Neural crest cell (in vitro differentiated cells): Measurements from ENCODE around the gene RER1. TPM values are rescaled to one million over a fixed set of nuclear protein-coding genes. Genes with fewer than 3 reads are reported as not detected.

Experiments
- DNase-seq: peaks from one replicate; pipeline ENCODE4 v3.0.0; 2021; ENCODE audit warnings: low read depth, mixed read lengths, low spot score
- H3K27ac Mint-ChIP-seq: one replicate; pipeline ENCODE4 v1.8.0; 2021; ENCODE audit warnings: mild to moderate bottlenecking, mixed read lengths; ENCODE audit not compliant: unreplicated experiment
- H3K27me3 Mint-ChIP-seq: 2 replicates; pipeline ENCODE4 v1.8.0; 2021; ENCODE audit warnings: low read depth, mild to moderate bottlenecking, mixed read lengths
- H3K36me3 Mint-ChIP-seq: 2 replicates; pipeline ENCODE4 v1.8.0; 2021; ENCODE audit warnings: low read depth, mild to moderate bottlenecking, mixed read lengths
- H3K4me1 Mint-ChIP-seq: 2 replicates; pipeline ENCODE4 v1.8.0; 2021; ENCODE audit warnings: mixed read lengths
- H3K4me3 Mint-ChIP-seq: one replicate; pipeline ENCODE4 v1.8.0; 2021; ENCODE audit warnings: mild to moderate bottlenecking, mixed read lengths
- H3K9me3 Mint-ChIP-seq: 2 replicates; pipeline ENCODE4 v1.8.0; 2021; ENCODE audit warnings: mixed read lengths
- CTCF ChIP-seq: fragments of 200-600 bp; sonication (generic); conservative IDR thresholded peaks from 2 replicates; pipeline ENCODE4 v1.5.0; 2021; ENCODE audit warnings: antibody characterized with exemption, mild to moderate bottlenecking
- total RNA-seq: library from RNA; stranded (reverse); gene quantifications from 2 replicates; pipeline ENCODE4 v1.2.1, GENCODE V29; 2021

The RER1 gene
- total RNA-seq, 1 donor from 2014 or later, result 108 TPM

GRCh38 chr1:2443277-2444137, 51.9 kb downstream of the RER1 start:
- H3K4me3 Mint-ChIP-seq, result no peak overlapping the region
- H3K4me1 Mint-ChIP-seq, result peaks cover 10% of the 10 kb centered on the region

GRCh38 chr1:2444138-2444591, 52.5 kb downstream of the RER1 start:
- Mint-ChIP-seq H3K27ac (no peak overlapping the region), H3K4me1 (peaks cover 10% of the 10 kb centered on the region), H3K4me3 (no peak overlapping the region), H3K27me3 (peaks cover 30% of the 10 kb centered on the region), H3K9me3 (no peaks in the 10 kb centered on the region), H3K36me3 (no peaks in the 10 kb centered on the region)
- TF ChIP-seq CTCF, result no peak
- no peak for DNase-seq

More at GRCh38 chr1:2443277-2444137, 51.9 kb downstream of the RER1 start:
- Mint-ChIP-seq H3K27ac (no peak overlapping the region), H3K9me3 (no peaks in the 10 kb centered on the region), H3K36me3 (no peaks in the 10 kb centered on the region), H3K27me3 (peaks cover 30% of the 10 kb centered on the region)
- DNase-seq, result peak; percentile 41
- TF ChIP-seq CTCF, result peak; percentile 43

- peak overlapping the region; percentile 50 for H3K27ac Mint-ChIP-seq
- H3K27me3 Mint-ChIP-seq, result peaks cover 30% of the 10 kb centered on the region
- no peaks in the 10 kb centered on the region for H3K36me3 Mint-ChIP-seq
- no peak overlapping the region for H3K4me3 Mint-ChIP-seq
- no peak for DNase-seq
- no peaks in the 10 kb centered on the region for H3K9me3 Mint-ChIP-seq
- peaks cover 10% of the 10 kb centered on the region for H3K4me1 Mint-ChIP-seq
- no peak for TF ChIP-seq CTCF
Observed at GRCh38 chr1:2445162-2445822, 53.7 kb downstream of the RER1 start.

- Mint-ChIP-seq H3K36me3 (no peaks in the 10 kb centered on the region), H3K4me3 (no peak overlapping the region), H3K9me3 (no peaks in the 10 kb centered on the region), H3K27me3 (peaks cover 30% of the 10 kb centered on the region), H3K27ac (no peak overlapping the region), H3K4me1 (peaks cover 10% of the 10 kb centered on the region)
- DNase-seq, result no peak
- no peak for TF ChIP-seq CTCF
Observed at GRCh38 chr1:2445823-2446215, 54.2 kb downstream of the RER1 start.

GRCh38 chr1:2446394-2446793, 54.8 kb downstream of the RER1 start:
- Mint-ChIP-seq H3K27ac (no peak overlapping the region), H3K4me1 (peaks cover 10% of the 10 kb centered on the region), H3K27me3 (peaks cover 30% of the 10 kb centered on the region), H3K4me3 (no peak overlapping the region), H3K36me3 (no peaks in the 10 kb centered on the region), H3K9me3 (no peaks in the 10 kb centered on the region)
- TF ChIP-seq CTCF, result no peak
- peak; percentile 49 for DNase-seq
